ENCODE results near the gene PARD3. TPM values are rescaled to one million over a fixed set of nuclear protein-coding genes. Genes with fewer than 3 reads are reported as not detected.
A peak's percentile ranks its signal among the peaks of the same experiment; 100 is the strongest.

PARD3 gene
- total RNA-seq, 1 donor from 2014 or later: 26.0 TPM

- H3K4me1 Mint-ChIP-seq (ENCODE audit: low read depth): peaks cover 21% of the 10 kb centered on the region
- no peaks in the 10 kb centered on the region for H3K27me3 Mint-ChIP-seq (ENCODE audit: low read depth)
- H3K27ac Mint-ChIP-seq (ENCODE audit: unreplicated experiment): no peak overlapping the region
- H3K4me3 Mint-ChIP-seq (ENCODE audit: unreplicated experiment): no peak overlapping the region
- peaks cover 4% of the 10 kb centered on the region for H3K36me3 Mint-ChIP-seq (ENCODE audit: low read depth)
- DNase-seq (ENCODE audit: low spot score): no peak
- H3K9me3 Mint-ChIP-seq (ENCODE audit: low read depth): no peaks in the 10 kb centered on the region
- TF ChIP-seq CTCF (IDR thresholded peaks at IDR 0.05): no peak
These were observed 411.6 kb downstream of the PARD3 start for GRCh38 chr10:34403512-34403911.

GRCh38 chr10:34400075-34400474, 415.0 kb downstream of the PARD3 start:
- H3K4me1 Mint-ChIP-seq (ENCODE audit: low read depth): peaks cover 8% of the 10 kb centered on the region
- no peak for TF ChIP-seq CTCF (IDR thresholded peaks at IDR 0.05)
- H3K27ac Mint-ChIP-seq (ENCODE audit: unreplicated experiment): no peak overlapping the region
- H3K36me3 Mint-ChIP-seq (ENCODE audit: low read depth): peaks cover 2% of the 10 kb centered on the region
- no peak for DNase-seq (ENCODE audit: low spot score)
- H3K9me3 Mint-ChIP-seq (ENCODE audit: low read depth): no peaks in the 10 kb centered on the region
- no peak overlapping the region for H3K4me3 Mint-ChIP-seq (ENCODE audit: unreplicated experiment)
- no peaks in the 10 kb centered on the region for H3K27me3 Mint-ChIP-seq (ENCODE audit: low read depth)

GRCh38 chr10:34399013-34399412, 416.1 kb downstream of the PARD3 start:
- Mint-ChIP-seq H3K36me3 (ENCODE audit: low read depth) (peaks cover 2% of the 10 kb centered on the region), H3K9me3 (ENCODE audit: low read depth) (no peaks in the 10 kb centered on the region), H3K4me1 (ENCODE audit: low read depth) (peaks cover 8% of the 10 kb centered on the region), H3K27me3 (ENCODE audit: low read depth) (no peaks in the 10 kb centered on the region), H3K27ac (ENCODE audit: unreplicated experiment) (no peak overlapping the region), H3K4me3 (ENCODE audit: unreplicated experiment) (no peak overlapping the region)
- DNase-seq (ENCODE audit: low spot score): no peak
- TF ChIP-seq CTCF (IDR thresholded peaks at IDR 0.05): no peak

- H3K4me1 Mint-ChIP-seq (ENCODE audit: low read depth): peaks cover 8% of the 10 kb centered on the region
- no peak for DNase-seq (ENCODE audit: low spot score)
These were observed 417.8 kb downstream of the PARD3 start for GRCh38 chr10:34397324-34397723.

GRCh38 chr10:34396663-34397062, 418.4 kb downstream of the PARD3 start:
- Mint-ChIP-seq H3K9me3 (ENCODE audit: low read depth) (no peaks in the 10 kb centered on the region), H3K4me1 (ENCODE audit: low read depth) (peaks cover 8% of the 10 kb centered on the region), H3K27ac (ENCODE audit: unreplicated experiment) (no peak overlapping the region), H3K36me3 (ENCODE audit: low read depth) (peaks cover 2% of the 10 kb centered on the region), H3K4me3 (ENCODE audit: unreplicated experiment) (no peak overlapping the region), H3K27me3 (ENCODE audit: low read depth) (no peaks in the 10 kb centered on the region)
- no peak for DNase-seq (ENCODE audit: low spot score)
- no peak for TF ChIP-seq CTCF (IDR thresholded peaks at IDR 0.05)

More at GRCh38 chr10:34397324-34397723, 417.8 kb downstream of the PARD3 start:
- Mint-ChIP-seq H3K27ac (ENCODE audit: unreplicated experiment) (peak overlapping the region; percentile 33), H3K4me3 (ENCODE audit: unreplicated experiment) (no peak overlapping the region), H3K36me3 (ENCODE audit: low read depth) (peaks cover 2% of the 10 kb centered on the region), H3K9me3 (ENCODE audit: low read depth) (no peaks in the 10 kb centered on the region), H3K27me3 (ENCODE audit: low read depth) (no peaks in the 10 kb centered on the region)
- TF ChIP-seq CTCF (IDR thresholded peaks at IDR 0.05): no peak

Measured in chondrocyte (in vitro differentiated cells).